ENCODE measurements around the gene NUTF2.

The NUTF2 gene

GRCh38 chr16:67848118-67848517 is 1.4 kb downstream of the NUTF2 start:
- DNase-seq (ENCODE audit: low spot score): no peak
- TF ChIP-seq CTCF (IDR thresholded peaks at IDR 0.05; ENCODE audit: extremely low read depth, insufficient read depth, missing control alignments): no peak
- in situ Hi-C loops (cut with MboI; ENCODE audit: low pct_unique_long_range_greater_than_20kb, low sequenced_read_pairs, unreplicated experiment): no loop called here

GRCh38 chr16:67853670-67854069 is 6.9 kb downstream of the NUTF2 start:
- in situ Hi-C loops (cut with MboI; ENCODE audit: low pct_unique_long_range_greater_than_20kb, low sequenced_read_pairs, unreplicated experiment): no loop called here
- DNase-seq (ENCODE audit: low spot score): no peak
- TF ChIP-seq CTCF (IDR thresholded peaks at IDR 0.05; ENCODE audit: extremely low read depth, insufficient read depth, missing control alignments): no peak

GRCh38 chr16:67855789-67856188 is 9.1 kb downstream of the NUTF2 start:
- TF ChIP-seq CTCF (IDR thresholded peaks at IDR 0.05; ENCODE audit: extremely low read depth, insufficient read depth, missing control alignments): no peak
- in situ Hi-C loops (cut with MboI; ENCODE audit: low pct_unique_long_range_greater_than_20kb, low sequenced_read_pairs, unreplicated experiment): no loop called here
- DNase-seq (ENCODE audit: low spot score): no peak

- in situ Hi-C loops (cut with MboI; ENCODE audit: low pct_unique_long_range_greater_than_20kb, low sequenced_read_pairs, unreplicated experiment): no loop called here
- no peak for DNase-seq (ENCODE audit: low spot score)
- TF ChIP-seq CTCF (IDR thresholded peaks at IDR 0.05; ENCODE audit: extremely low read depth, insufficient read depth, missing control alignments): no peak
These were observed 10.3 kb downstream of the NUTF2 start for GRCh38 chr16:67856927-67857546.

GRCh38 chr16:67857547-67858233 is 11.0 kb downstream of the NUTF2 start:
- TF ChIP-seq CTCF (IDR thresholded peaks at IDR 0.05; ENCODE audit: extremely low read depth, insufficient read depth, missing control alignments): no peak
- no peak for DNase-seq (ENCODE audit: low spot score)
- in situ Hi-C loops (cut with MboI; ENCODE audit: low pct_unique_long_range_greater_than_20kb, low sequenced_read_pairs, unreplicated experiment): no loop called here

- in situ Hi-C loops (cut with MboI; ENCODE audit: low pct_unique_long_range_greater_than_20kb, low sequenced_read_pairs, unreplicated experiment): no loop called here
- no peak for TF ChIP-seq CTCF (IDR thresholded peaks at IDR 0.05; ENCODE audit: extremely low read depth, insufficient read depth, missing control alignments)
- DNase-seq (ENCODE audit: low spot score): no peak
These were observed 11.8 kb downstream of the NUTF2 start for GRCh38 chr16:67858500-67858899.

All from GM13977 (cell line).